Ovary (tissue), 9 donors: Measurements from ENCODE around the gene FILIP1L. TPM values are rescaled to one million over a fixed set of nuclear protein-coding genes. Genes with fewer than 3 reads are reported as not detected.

ENCODE experiments used
- DNase-seq, 5 donors: peaks; one replicate each; pipeline ENCODE4 v3.0.0-alpha.2; 2019 to 2020
- H3K27ac ChIP-seq, 2 donors: fragments of 200-600 bp; one replicate each; pipeline versions ENCODE4 v1.5.1 to v1.8.0; 2019 to 2022
- H3K27me3 ChIP-seq: fragments of 200-600 bp; one replicate; pipeline ENCODE4 v1.8.0; 2022
- H3K36me3 ChIP-seq: fragments of 200-600 bp; sonication (generic); one replicate; pipeline ENCODE4 v1.5.1; 2019
- H3K4me1 ChIP-seq: one replicate; pipeline ENCODE4 v1.8.1; 2013; ENCODE audit warnings: mild to moderate bottlenecking, moderate library complexity; ENCODE audit not compliant: insufficient read depth
- H3K4me3 ChIP-seq: fragments of 200-600 bp; sonication (generic); one replicate; pipeline ENCODE4 v1.5.1; 2017
- H3K9me3 ChIP-seq, 2 donors: fragments of 200-600 bp in 1 of 2; sonication (generic) in 1 of 2; one replicate each; pipeline versions ENCODE4 v1.5.1 to v1.8.1; 2013 to 2019; ENCODE audit warnings: mild to moderate bottlenecking in 1 of 2, moderate library complexity in 1 of 2
- CTCF ChIP-seq, 3 donors: fragments of 450-650 bp in 2 of 3; fragments of 200-600 bp in 1 of 3; IDR thresholded peaks; one replicate each; pipeline versions ENCODE4 v1.5.1 to v1.8.0; 2016 to 2022; ENCODE audit warnings: antibody characterized with exemption in 3 of 3, mild to moderate bottlenecking in 1 of 3
- EP300 ChIP-seq: sonication (generic); formaldehyde crosslinking; IDR thresholded peaks from one replicate; pipeline ENCODE4 v1.6.1; 2017; ENCODE audit warnings: antibody characterized with exemption
- POLR2A ChIP-seq: fragments of 450-650 bp; IDR thresholded peaks from one replicate; pipeline ENCODE4 v1.6.1; 2017; ENCODE audit warnings: antibody characterized with exemption, mild to moderate bottlenecking, moderate library complexity
- WGBS, 3 donors: extraction: QIAGEN DNeasy Blood & Tissue Kit in 1 of 3; methylation state at CpG; one replicate each; pipeline versions ENCODE4 v1.1.5 to v1.1.7; 2013 to 2017; 5-methylcytosine and 5-hydroxymethylcytosine counted together
- intact Hi-C, 4 donors: fragments of 100-400 bp; cut with DNase I; formaldehyde crosslinking; loops; one replicate each; pipeline versions ENCODE4 v1.11.0 to v1.15.1; 2022 to 2023
- polyA plus RNA-seq, 2 donors: library from polyadenylated mRNA; stranded (reverse); fragments of 200-250 nt in 1 of 2; fragments of 350-450 nt in 1 of 2; fragmentation: Illumina TruSeq in 1 of 2; extraction: RNeasy Lipid Tissue Mini Kit (QIAGEN cat#74804) in 1 of 2; gene quantifications; one replicate each; pipeline ENCODE4 v1.2.3, GENCODE V29; 2013 to 2014
- total RNA-seq, 7 donors: library from RNA; depleted of rRNA in 2 of 7; stranded (reverse); fragments of >200 nt in 2 of 7; fragmentation: NEBNext Ultra II Directional in 3 of 7; extraction: Animal tissue kit (Norgen Biotek cat#: 25700) in 3 of 7; gene quantifications; one replicate each; pipeline versions ENCODE4 v1.1.0 to v1.2.4, GENCODE V29; 2016 to 2023
- donor health status: DM: no; HTN: no; CAD: no; lungs with moderate emphysema.
- donor health status: DM: no; HTN: no; CAD: no.
- donor health status: Bipolar disorder and iron deficiency.
- donor health status: DM: yes; HTN: yes; CAD: no.
- donor health status: DM: no; HTN: no; CAD: no.
- donor health status: DM: yes; HTN: yes; CAD: no.

Gene FILIP1L
- total and polyA plus RNA-seq, 9 donors: 23.7 to 174 (median 110) TPM

- DNase-seq: no peak
- no peaks in the 10 kb centered on the region for H3K36me3 ChIP-seq
- 34 to 58% (median 51%) methylated on average over 1 of the region's 1 CpG for WGBS, 3 donors
- H3K9me3 ChIP-seq: no peaks in the 10 kb centered on the region
- H3K27ac ChIP-seq: peak overlapping the region in 1 of 2 donors; percentile 81
- no peak overlapping the region for H3K4me3 ChIP-seq
- H3K4me1 ChIP-seq: peaks cover 11% of the 10 kb centered on the region
- H3K27me3 ChIP-seq: no peaks in the 10 kb centered on the region
- intact Hi-C loops: loop anchor here in 3 of 4 donors (10.0 kb wide), 2 partner anchors 168 to 188 kb away; no protein-coding TSS in a partner anchor
- no peak for TF ChIP-seq POLR2A
- no peak for TF ChIP-seq EP300
- no peak for TF ChIP-seq CTCF (IDR thresholded peaks at IDR 0.05)
These were observed 71.0 kb downstream of the FILIP1L start for GRCh38 chr3:100043271-100043670.

- no peaks in the 10 kb centered on the region for H3K9me3 ChIP-seq
- no peaks in the 10 kb centered on the region for H3K36me3 ChIP-seq
- WGBS, 3 donors: 10 to 15% (median 10%) methylated on average over 6 of the region's 6 CpGs
- H3K4me1 ChIP-seq: peaks cover 11% of the 10 kb centered on the region
- H3K27ac ChIP-seq: peak overlapping the region; percentile 33 to 81
- no peak for TF ChIP-seq CTCF (IDR thresholded peaks at IDR 0.05)
- peak; percentile 43 for TF ChIP-seq EP300
- no peak for TF ChIP-seq POLR2A
- no peak overlapping the region for H3K4me3 ChIP-seq
- intact Hi-C loops: loop anchor here in 3 of 4 donors (10.0 kb wide), 2 partner anchors 168 to 188 kb away; no protein-coding TSS in a partner anchor
- H3K27me3 ChIP-seq: no peaks in the 10 kb centered on the region
- DNase-seq: no peak
These were observed 71.9 kb downstream of the FILIP1L start for GRCh38 chr3:100042166-100042981.

- DNase-seq: no peak
- 4 to 7% (median 7%) methylated on average over 1 of the region's 1 CpG for WGBS, 3 donors
- TF ChIP-seq POLR2A (peak; percentile 34), CTCF (IDR thresholded peaks at IDR 0.05) (no peak), EP300 (peak; percentile 74)
- H3K27ac ChIP-seq: peak overlapping the region; percentile 33 to 81
- no peaks in the 10 kb centered on the region for H3K27me3 ChIP-seq
- H3K9me3 ChIP-seq: no peaks in the 10 kb centered on the region
- peaks cover 10% of the 10 kb centered on the region for H3K4me1 ChIP-seq
- intact Hi-C loops: loop anchor here in 3 of 4 donors (10.0 kb wide), 2 partner anchors 167 to 187 kb away; no protein-coding TSS in a partner anchor
- no peak overlapping the region for H3K4me3 ChIP-seq
- no peaks in the 10 kb centered on the region for H3K36me3 ChIP-seq
These were observed 73.0 kb downstream of the FILIP1L start for GRCh38 chr3:100041328-100041749.

- intact Hi-C loops: loop anchor here in 3 of 4 donors (10.0 kb wide), 2 partner anchors 166 to 186 kb away; no protein-coding TSS in a partner anchor
- Histone ChIP-seq H3K4me1 (peaks cover 9% of the 10 kb centered on the region), H3K4me3 (no peak overlapping the region), H3K9me3 (no peaks in the 10 kb centered on the region), H3K36me3 (no peaks in the 10 kb centered on the region), H3K27me3 (no peaks in the 10 kb centered on the region), H3K27ac (peak overlapping the region; percentile 33 to 81)
- TF ChIP-seq CTCF (IDR thresholded peaks at IDR 0.05) (no peak), EP300 (no peak), POLR2A (no peak)
- peak in 1 of 5 donors; percentile 41 for DNase-seq
- WGBS, 3 donors: 19 to 25% (median 20%) methylated on average over 3 of the region's 3 CpGs
These were observed 73.7 kb downstream of the FILIP1L start for GRCh38 chr3:100040451-100041225.
